Measurements from ENCODE around the gene GGPS1. TPM values are rescaled to one million over a fixed set of nuclear protein-coding genes. Genes with fewer than 3 reads are reported as not detected.
"Not testable (repeated sequence)": the region's sequence is repeated elsewhere in the genome, so short reads cannot be mapped to it uniquely, and the experiment has no call there.

The GGPS1 gene
- total and polyA plus RNA-seq, 9 donors, result 29.4 to 41.3 (median 34.9) TPM

DNA sequence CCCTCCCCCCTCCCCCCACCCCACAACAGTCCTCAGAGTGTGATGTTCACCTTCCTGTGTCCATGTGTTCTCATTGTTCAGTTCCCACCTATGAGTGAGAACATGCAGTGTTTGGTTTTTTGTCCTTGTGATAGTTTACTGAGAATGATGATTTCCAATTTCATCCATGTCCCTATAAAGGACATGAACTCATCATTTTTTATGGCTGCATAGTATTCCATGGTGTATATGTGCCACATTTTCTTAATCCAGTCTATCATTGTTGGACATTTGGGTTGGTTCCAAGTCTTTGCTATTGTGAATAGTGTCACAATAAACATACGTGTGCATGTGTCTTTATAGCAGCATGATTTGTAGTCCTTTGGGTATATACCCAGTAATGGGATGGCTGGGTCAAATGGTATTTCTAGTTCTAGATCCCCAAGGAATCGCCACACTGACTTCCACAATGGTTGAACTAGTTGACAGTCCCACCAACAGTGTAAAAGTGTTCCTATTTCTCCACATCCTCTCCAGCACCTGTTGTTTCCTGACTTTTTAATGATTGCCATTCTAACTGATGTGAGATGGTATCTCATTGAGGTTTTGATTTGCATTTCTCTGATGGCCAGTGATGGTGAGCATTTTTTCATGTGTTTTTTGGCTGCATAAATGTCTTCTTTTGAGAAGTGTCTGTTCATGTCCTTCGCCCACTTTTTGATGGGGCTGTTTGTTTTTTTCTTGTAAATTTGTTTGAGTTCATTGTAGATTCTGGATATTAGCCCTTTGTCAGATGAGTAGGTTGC lies 53.8 kb downstream of the GGPS1 start:
- not testable (repeated sequence) for H3K9me3 ChIP-seq (replicated peaks; ENCODE audit: control insufficient read depth, low read depth, low read length); H3K4me3 ChIP-seq (ENCODE audit: low read length); H3K27ac ChIP-seq (ENCODE audit: low read length); H3K27me3 ChIP-seq (ENCODE audit: control insufficient read depth, insufficient read depth, low read length); DNase-seq; H3K4me1 ChIP-seq (ENCODE audit: control insufficient read depth, insufficient read depth, low read length)
- no CpG with 5 or more reads among the region's 3 CpGs for WGBS (ENCODE audit: insufficient coverage)
- peaks cover 15% of the 10 kb centered on the region for H3K36me3 ChIP-seq (ENCODE audit: control insufficient read depth, insufficient read depth, low read length)

- no CpG with 5 or more reads among the region's 1 CpG for WGBS (ENCODE audit: insufficient coverage)
These were observed 57.3 kb downstream of the GGPS1 start for GRCh38 chr1:235385633-235386032.

DNA sequence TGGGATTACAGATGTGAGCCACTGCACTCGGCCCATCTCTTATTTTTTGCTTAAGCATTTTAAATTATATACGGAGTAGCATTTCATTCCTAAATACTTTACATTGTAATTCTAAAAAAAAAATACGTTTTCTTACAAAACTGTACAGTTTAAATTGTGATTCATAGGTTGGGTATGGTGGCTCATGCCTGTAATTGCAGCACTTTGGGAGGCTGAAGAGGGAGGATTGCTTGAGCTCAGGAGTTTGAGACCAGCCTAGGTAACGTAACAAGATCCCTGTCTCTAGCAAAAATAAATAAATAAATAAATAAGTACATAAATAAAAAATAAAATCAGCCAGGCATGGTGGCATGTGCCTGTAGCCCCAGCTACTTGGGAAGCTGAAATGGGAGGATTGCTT lies 63.5 kb downstream of the GGPS1 start:
- DNase-seq, result no peak
- WGBS (ENCODE audit: insufficient coverage), result no CpG with 5 or more reads among the region's 4 CpGs
- Histone ChIP-seq H3K27ac (ENCODE audit: low read length) (no peak overlapping the region), H3K27me3 (ENCODE audit: control insufficient read depth, insufficient read depth, low read length) (no peaks in the 10 kb centered on the region), H3K4me1 (ENCODE audit: control insufficient read depth, insufficient read depth, low read length) (no peaks in the 10 kb centered on the region), H3K36me3 (ENCODE audit: control insufficient read depth, insufficient read depth, low read length) (no peaks in the 10 kb centered on the region), H3K9me3 (replicated peaks; ENCODE audit: control insufficient read depth, low read depth, low read length) (peaks cover 2% of the 10 kb centered on the region), H3K4me3 (ENCODE audit: low read length) (no peak overlapping the region)

More at GRCh38 chr1:235385633-235386032, 57.3 kb downstream of the GGPS1 start:
- H3K4me1 ChIP-seq (ENCODE audit: control insufficient read depth, insufficient read depth, low read length); H3K4me3 ChIP-seq (ENCODE audit: low read length); H3K27me3 ChIP-seq (ENCODE audit: control insufficient read depth, insufficient read depth, low read length); H3K36me3 ChIP-seq (ENCODE audit: control insufficient read depth, insufficient read depth, low read length); DNase-seq; H3K27ac ChIP-seq (ENCODE audit: low read length); H3K9me3 ChIP-seq (replicated peaks; ENCODE audit: control insufficient read depth, low read depth, low read length): not testable (repeated sequence)

Other genes starting within 250 kb of the GGPS1 start
- gene TOMM20, start 199.7 kb upstream of the GGPS1 start, total RNA-seq, result 83.3 TPM
- gene TOMM20, start 199.7 kb upstream of the GGPS1 start, polyA plus RNA-seq (ENCODE audit: insufficient read depth in 1 of 8, insufficient read length in 8 of 8, low replicate concordance in 1 of 8), result 100 to 1,000 TPM; 137 to 165 (median 153) TPM
- 69.6 TPM for gene RBM34, start 167.3 kb upstream of the GGPS1 start, total RNA-seq
- gene RBM34, start 167.3 kb upstream of the GGPS1 start, polyA plus RNA-seq (ENCODE audit: insufficient read depth in 1 of 8, insufficient read length in 8 of 8, low replicate concordance in 1 of 8), result 10 to 100 TPM; 50.2 to 63.0 (median 57.1) TPM
- gene ARID4B, start 391 bp upstream of the GGPS1 start, total RNA-seq, result 22.5 TPM
- 10 to 100 TPM; 15.2 to 26.5 (median 20.8) TPM for gene ARID4B, start 391 bp upstream of the GGPS1 start, polyA plus RNA-seq (ENCODE audit: insufficient read depth in 1 of 8, insufficient read length in 8 of 8, low replicate concordance in 1 of 8)
- gene TBCE, start 38.9 kb downstream of the GGPS1 start, total RNA-seq, result 24.9 TPM
- 10 to 100 TPM; 32.9 to 50.0 (median 40.7) TPM for gene TBCE, start 38.9 kb downstream of the GGPS1 start, polyA plus RNA-seq (ENCODE audit: insufficient read depth in 1 of 8, insufficient read length in 8 of 8, low replicate concordance in 1 of 8)
- 27.3 TPM for gene B3GALNT2, start 175.9 kb downstream of the GGPS1 start, total RNA-seq
- gene B3GALNT2, start 175.9 kb downstream of the GGPS1 start, polyA plus RNA-seq (ENCODE audit: insufficient read depth in 1 of 8, insufficient read length in 8 of 8, low replicate concordance in 1 of 8), result 10 to 100 TPM; 12.9 to 30.2 (median 22.3) TPM